ENCODE data around the gene RBM12.

DNA sequence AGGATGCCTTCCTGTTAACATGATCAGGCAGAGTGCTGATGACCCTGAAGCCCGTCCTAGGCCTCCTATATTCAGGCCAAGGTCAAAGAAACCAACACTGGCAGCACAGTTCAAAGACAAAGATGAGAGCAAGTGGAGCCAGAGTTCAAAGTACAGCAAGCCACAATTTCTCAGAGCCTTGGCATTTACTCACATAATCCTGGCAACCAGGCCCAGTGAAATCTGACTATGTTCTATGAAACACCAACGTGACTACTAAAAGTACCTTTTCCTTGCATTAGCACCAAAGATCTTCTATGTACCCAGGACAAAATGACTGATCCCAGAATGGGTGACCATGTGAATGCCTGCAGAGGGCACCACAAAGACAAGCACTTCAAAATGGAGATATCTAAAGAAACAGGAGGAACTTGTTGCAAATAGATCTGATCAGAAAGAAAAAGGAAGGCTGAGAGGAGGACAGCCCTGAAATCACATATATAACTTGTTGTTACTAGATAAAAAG is 30.6 kb upstream of the RBM12 start:
- TF ChIP-seq, protein P1, sequence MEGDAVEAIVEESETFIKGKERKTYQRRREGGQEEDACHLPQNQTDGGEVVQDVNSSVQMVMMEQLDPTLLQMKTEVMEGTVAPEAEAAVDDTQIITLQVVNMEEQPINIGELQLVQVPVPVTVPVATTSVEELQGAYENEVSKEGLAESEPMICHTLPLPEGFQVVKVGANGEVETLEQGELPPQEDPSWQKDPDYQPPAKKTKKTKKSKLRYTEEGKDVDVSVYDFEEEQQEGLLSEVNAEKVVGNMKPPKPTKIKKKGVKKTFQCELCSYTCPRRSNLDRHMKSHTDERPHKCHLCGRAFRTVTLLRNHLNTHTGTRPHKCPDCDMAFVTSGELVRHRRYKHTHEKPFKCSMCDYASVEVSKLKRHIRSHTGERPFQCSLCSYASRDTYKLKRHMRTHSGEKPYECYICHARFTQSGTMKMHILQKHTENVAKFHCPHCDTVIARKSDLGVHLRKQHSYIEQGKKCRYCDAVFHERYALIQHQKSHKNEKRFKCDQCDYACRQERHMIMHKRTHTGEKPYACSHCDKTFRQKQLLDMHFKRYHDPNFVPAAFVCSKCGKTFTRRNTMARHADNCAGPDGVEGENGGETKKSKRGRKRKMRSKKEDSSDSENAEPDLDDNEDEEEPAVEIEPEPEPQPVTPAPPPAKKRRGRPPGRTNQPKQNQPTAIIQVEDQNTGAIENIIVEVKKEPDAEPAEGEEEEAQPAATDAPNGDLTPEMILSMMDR (IDR thresholded peaks at IDR 0.05) = no peak
- TF ChIP-seq POLR2AphosphoS5 (IDR thresholded peaks at IDR 0.05; ENCODE audit: low read depth, low read length) = no peak
- TF ChIP-seq TCF7L2 (IDR thresholded peaks at IDR 0.05; ENCODE audit: low read depth, low read length) = no peak
